Measurements from ENCODE around the gene SIGLEC15. TPM values are rescaled to one million over a fixed set of nuclear protein-coding genes. Genes with fewer than 3 reads are reported as not detected.

SIGLEC15 gene
- total RNA-seq, 1 donor from 2014 or later, result 0.85 TPM

GRCh38 chr18:45874491-45875184, 49.2 kb downstream of the SIGLEC15 start:
- TF ChIP-seq CTCF (IDR thresholded peaks at IDR 0.05), result no peak
- DNase-seq (ENCODE audit: low spot score), result no peak
- peaks cover 3% of the 10 kb centered on the region for H3K9me3 Mint-ChIP-seq (ENCODE audit: low read depth)
- H3K4me1 Mint-ChIP-seq (ENCODE audit: low read depth), result no peaks in the 10 kb centered on the region
- H3K36me3 Mint-ChIP-seq (ENCODE audit: low read depth), result peaks cover 34% of the 10 kb centered on the region
- no peaks in the 10 kb centered on the region for H3K27me3 Mint-ChIP-seq (ENCODE audit: low read depth)
- H3K4me3 Mint-ChIP-seq (ENCODE audit: unreplicated experiment), result no peak overlapping the region
- no peak overlapping the region for H3K27ac Mint-ChIP-seq (ENCODE audit: unreplicated experiment)

- Mint-ChIP-seq H3K36me3 (ENCODE audit: low read depth) (peaks cover 30% of the 10 kb centered on the region), H3K27ac (ENCODE audit: unreplicated experiment) (no peak overlapping the region), H3K4me1 (ENCODE audit: low read depth) (peaks cover 5% of the 10 kb centered on the region), H3K9me3 (ENCODE audit: low read depth) (peaks cover 3% of the 10 kb centered on the region), H3K27me3 (ENCODE audit: low read depth) (no peaks in the 10 kb centered on the region), H3K4me3 (ENCODE audit: unreplicated experiment) (no peak overlapping the region)
- no peak for TF ChIP-seq CTCF (IDR thresholded peaks at IDR 0.05)
- no peak for DNase-seq (ENCODE audit: low spot score)
Measured at GRCh38 chr18:45876161-45876560, 50.7 kb downstream of the SIGLEC15 start.

- Mint-ChIP-seq H3K27me3 (ENCODE audit: low read depth) (no peaks in the 10 kb centered on the region), H3K4me1 (ENCODE audit: low read depth) (peaks cover 5% of the 10 kb centered on the region), H3K9me3 (ENCODE audit: low read depth) (peaks cover 3% of the 10 kb centered on the region), H3K4me3 (ENCODE audit: unreplicated experiment) (no peak overlapping the region), H3K27ac (ENCODE audit: unreplicated experiment) (no peak overlapping the region), H3K36me3 (ENCODE audit: low read depth) (peaks cover 29% of the 10 kb centered on the region)
- no peak for TF ChIP-seq CTCF (IDR thresholded peaks at IDR 0.05)
- no peak for DNase-seq (ENCODE audit: low spot score)
Measured at GRCh38 chr18:45877403-45877802, 51.9 kb downstream of the SIGLEC15 start.

- Mint-ChIP-seq H3K36me3 (ENCODE audit: low read depth) (peaks cover 22% of the 10 kb centered on the region), H3K27me3 (ENCODE audit: low read depth) (no peaks in the 10 kb centered on the region), H3K9me3 (ENCODE audit: low read depth) (peaks cover 3% of the 10 kb centered on the region), H3K4me3 (ENCODE audit: unreplicated experiment) (no peak overlapping the region), H3K27ac (ENCODE audit: unreplicated experiment) (no peak overlapping the region), H3K4me1 (ENCODE audit: low read depth) (peaks cover 5% of the 10 kb centered on the region)
- TF ChIP-seq CTCF (IDR thresholded peaks at IDR 0.05), result peak; percentile 100
- DNase-seq (ENCODE audit: low spot score), result no peak
Measured at GRCh38 chr18:45879681-45880655, 54.5 kb downstream of the SIGLEC15 start.

- no peak overlapping the region for H3K27ac Mint-ChIP-seq (ENCODE audit: unreplicated experiment)
- no peaks in the 10 kb centered on the region for H3K27me3 Mint-ChIP-seq (ENCODE audit: low read depth)
- no peak for DNase-seq (ENCODE audit: low spot score)
- no peak for TF ChIP-seq CTCF (IDR thresholded peaks at IDR 0.05)
- H3K4me3 Mint-ChIP-seq (ENCODE audit: unreplicated experiment), result no peak overlapping the region
- H3K4me1 Mint-ChIP-seq (ENCODE audit: low read depth), result peaks cover 8% of the 10 kb centered on the region
- no peaks in the 10 kb centered on the region for H3K9me3 Mint-ChIP-seq (ENCODE audit: low read depth)
- peaks cover 16% of the 10 kb centered on the region for H3K36me3 Mint-ChIP-seq (ENCODE audit: low read depth)
Measured at GRCh38 chr18:45880876-45881558, 55.5 kb downstream of the SIGLEC15 start.
